Measurements from ENCODE around the gene IGSF11. TPM values are rescaled to one million over a fixed set of nuclear protein-coding genes. Genes with fewer than 3 reads are reported as not detected.
"Not testable (repeated sequence)": the region's sequence is repeated elsewhere in the genome, so short reads cannot be mapped to it uniquely, and the experiment has no call there.

The IGSF11 gene
- total RNA-seq, 1 donor from 2014 or later = 11.9 TPM

- DNase-seq = no peak
These were observed 46.2 kb downstream of the IGSF11 start for GRCh38 chr3:118988198-118989130.

- DNase-seq = peak; percentile 81
These were observed 47.2 kb downstream of the IGSF11 start for GRCh38 chr3:118987477-118987876.

GRCh38 chr3:118986734-118987133, 47.9 kb downstream of the IGSF11 start:
- DNase-seq = no peak

GRCh38 chr3:118984699-118985098, 49.9 kb downstream of the IGSF11 start:
- no peak for DNase-seq

GRCh38 chr3:118981494-118982134, 53.0 kb downstream of the IGSF11 start:
- DNase-seq = no peak

- DNase-seq = no peak
These were observed 53.8 kb downstream of the IGSF11 start for GRCh38 chr3:118980832-118981231.

- DNase-seq = no peak
These were observed 56.3 kb downstream of the IGSF11 start for GRCh38 chr3:118978393-118978758.

GRCh38 chr3:118977671-118978392, 56.8 kb downstream of the IGSF11 start:
- DNase-seq = no peak

GRCh38 chr3:118977118-118977517, 57.5 kb downstream of the IGSF11 start:
- DNase-seq = no peak

- DNase-seq = not testable (repeated sequence)
These were observed 59.2 kb downstream of the IGSF11 start for GRCh38 chr3:118975476-118975875.

GRCh38 chr3:118974356-118975097, 60.1 kb downstream of the IGSF11 start:
- no peak for DNase-seq

GRCh38 chr3:118973050-118973449, 61.6 kb downstream of the IGSF11 start:
- peak; percentile 40 for DNase-seq

- DNase-seq = no peak
These were observed 63.8 kb downstream of the IGSF11 start for GRCh38 chr3:118970819-118971218.

- no peak for DNase-seq
These were observed 66.0 kb downstream of the IGSF11 start for GRCh38 chr3:118968640-118969039.

GRCh38 chr3:118968111-118968510, 66.5 kb downstream of the IGSF11 start:
- DNase-seq = no peak

GRCh38 chr3:118966700-118967099, 67.9 kb downstream of the IGSF11 start:
- no peak for DNase-seq

GRCh38 chr3:118963711-118964110, 70.9 kb downstream of the IGSF11 start:
- no peak for DNase-seq

GRCh38 chr3:118960876-118961450, 73.7 kb downstream of the IGSF11 start:
- no peak for DNase-seq

- no peak for DNase-seq
These were observed 78.6 kb downstream of the IGSF11 start for GRCh38 chr3:118955914-118956556.

- DNase-seq = no peak
These were observed 83.6 kb downstream of the IGSF11 start for GRCh38 chr3:118951089-118951488.

GRCh38 chr3:118949113-118949760, 85.4 kb downstream of the IGSF11 start:
- DNase-seq = no peak

Measured in occipital lobe (tissue), 2 donors.